HG03039 (cell line): ENCODE results near the gene PALM.

ENCODE experiments used
- ATAC-seq: cut with Tn5 transposase; IDR thresholded peaks from one replicate; pipeline ENCODE4 v1.9.1; 2021; ENCODE audit warnings: mild to moderate bottlenecking, moderate library complexity; ENCODE audit not compliant: unreplicated experiment

PALM gene

GRCh38 chr19:750640-751423 is 42.1 kb downstream of the PALM start, which contains the start of gene MISP:
Gene MISP (plus strand): TSS chr19:751112. CDS start chr19:756947, 5,835 bp downstream.
- no peak for ATAC-seq

- ATAC-seq: no peak
Measured at GRCh38 chr19:751501-752341, 43.0 kb downstream of the PALM start.

DNA sequence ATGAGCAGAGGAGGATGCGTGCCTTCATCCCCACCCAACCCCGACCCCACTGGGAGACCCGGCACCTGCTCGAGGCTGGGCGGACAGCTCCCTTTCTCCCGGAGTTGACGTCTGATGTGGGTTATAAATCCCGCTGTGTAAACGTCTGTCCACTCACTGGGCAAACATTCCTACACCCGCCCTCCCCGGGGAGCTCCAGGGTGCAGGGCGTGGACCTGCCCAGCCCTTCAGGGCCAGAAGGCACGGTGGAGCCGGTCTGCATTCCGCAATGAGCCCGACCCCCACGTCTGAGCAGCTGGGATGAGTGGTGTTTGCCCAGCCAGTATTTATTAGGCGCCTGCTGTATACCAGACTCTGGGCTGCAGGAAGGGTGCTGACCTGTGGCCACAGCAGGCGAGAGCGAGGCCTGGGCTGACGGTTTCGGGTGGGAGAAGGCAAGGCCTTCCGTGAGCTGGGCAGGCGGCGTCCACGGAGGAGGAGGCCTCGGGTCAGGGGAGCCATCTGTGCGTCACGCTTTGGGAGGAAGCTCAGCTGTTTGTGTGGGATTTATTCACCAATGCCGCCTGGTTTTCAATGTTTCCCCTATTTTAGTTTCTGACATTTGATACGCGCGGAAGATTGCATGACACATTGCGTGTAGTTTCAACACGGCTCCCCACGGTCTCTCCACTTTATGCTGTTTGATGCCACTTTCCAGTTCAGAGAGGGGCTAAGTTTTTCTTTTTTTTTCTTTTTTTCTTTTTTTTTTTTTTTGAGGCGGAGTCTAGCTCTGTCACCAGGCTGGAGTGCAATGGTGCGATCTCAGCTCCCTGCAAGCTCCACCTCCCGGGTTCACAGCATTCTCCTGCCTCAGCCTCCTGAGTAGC is 44.1 kb downstream of the PALM start:
- ATAC-seq: no peak

DNA sequence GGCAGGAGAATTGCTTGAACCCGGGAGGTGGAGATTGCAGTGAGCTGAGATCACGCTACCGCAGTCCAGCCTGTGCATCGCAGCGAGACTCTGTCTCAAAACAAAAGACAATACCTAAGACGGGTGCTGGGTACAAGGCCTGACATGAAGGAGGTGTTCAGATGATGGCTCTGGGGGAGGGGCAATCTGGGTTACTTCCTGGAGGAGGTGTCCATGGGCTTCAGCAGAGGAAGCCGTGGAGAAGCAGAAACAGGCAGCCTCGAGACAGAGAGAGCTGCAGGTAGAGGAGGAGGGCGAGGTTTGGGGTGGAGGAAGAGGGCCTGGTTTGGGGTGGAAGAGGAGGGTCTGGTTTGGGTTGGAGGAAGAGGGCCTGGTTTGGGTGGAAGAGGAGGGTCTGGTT is 45.8 kb downstream of the PALM start:
- no peak for ATAC-seq

GRCh38 chr19:755063-755462 is 46.3 kb downstream of the PALM start:
- ATAC-seq: no peak

DNA sequence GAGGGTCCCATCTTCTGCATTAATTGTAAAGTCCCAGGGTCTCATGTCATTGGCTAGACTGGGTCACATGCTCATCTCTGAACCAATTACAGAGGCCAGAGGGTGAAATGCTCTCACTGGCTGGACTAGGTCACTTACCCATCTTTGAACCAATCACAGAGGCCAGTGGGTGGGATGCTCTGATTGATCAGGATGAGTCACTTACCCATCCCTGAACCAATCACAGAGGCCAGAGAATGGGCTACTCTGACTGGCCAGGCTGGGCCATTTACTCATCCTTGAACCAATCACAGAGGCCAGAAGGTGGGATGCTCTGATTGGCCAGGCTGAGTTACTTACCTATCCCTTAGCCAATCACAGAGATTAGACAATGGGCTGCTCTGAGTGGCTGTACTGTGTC is 47.5 kb downstream of the PALM start:
- no peak for ATAC-seq

DNA sequence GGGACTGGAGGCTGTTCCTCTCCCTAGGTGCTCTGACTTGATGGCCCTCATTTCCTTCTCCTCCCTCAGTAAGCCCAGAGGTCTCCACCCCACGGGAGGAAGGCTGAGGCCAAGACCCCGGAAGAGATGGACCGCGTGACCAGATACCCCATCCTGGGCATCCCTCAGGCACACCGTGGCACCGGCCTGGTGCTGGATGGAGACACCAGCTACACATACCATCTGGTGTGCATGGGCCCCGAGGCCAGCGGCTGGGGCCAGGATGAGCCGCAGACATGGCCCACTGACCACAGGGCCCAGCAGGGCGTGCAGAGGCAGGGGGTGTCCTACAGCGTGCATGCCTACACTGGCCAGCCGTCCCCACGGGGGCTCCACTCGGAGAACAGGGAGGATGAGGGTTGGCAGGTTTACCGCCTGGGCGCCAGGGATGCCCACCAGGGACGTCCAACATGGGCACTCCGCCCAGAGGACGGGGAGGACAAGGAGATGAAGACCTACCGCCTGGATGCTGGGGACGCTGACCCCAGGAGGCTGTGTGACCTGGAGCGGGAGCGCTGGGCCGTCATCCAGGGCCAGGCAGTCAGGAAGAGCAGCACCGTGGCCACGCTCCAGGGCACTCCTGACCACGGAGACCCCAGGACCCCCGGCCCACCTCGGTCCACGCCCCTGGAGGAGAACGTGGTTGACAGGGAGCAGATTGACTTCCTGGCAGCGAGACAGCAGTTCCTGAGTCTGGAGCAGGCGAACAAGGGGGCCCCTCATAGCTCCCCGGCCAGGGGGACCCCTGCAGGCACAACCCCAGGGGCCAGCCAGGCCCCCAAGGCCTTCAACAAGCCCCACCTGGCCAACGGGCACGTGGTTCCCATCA is 48.3 kb downstream of the PALM start:
- ATAC-seq: no peak

DNA sequence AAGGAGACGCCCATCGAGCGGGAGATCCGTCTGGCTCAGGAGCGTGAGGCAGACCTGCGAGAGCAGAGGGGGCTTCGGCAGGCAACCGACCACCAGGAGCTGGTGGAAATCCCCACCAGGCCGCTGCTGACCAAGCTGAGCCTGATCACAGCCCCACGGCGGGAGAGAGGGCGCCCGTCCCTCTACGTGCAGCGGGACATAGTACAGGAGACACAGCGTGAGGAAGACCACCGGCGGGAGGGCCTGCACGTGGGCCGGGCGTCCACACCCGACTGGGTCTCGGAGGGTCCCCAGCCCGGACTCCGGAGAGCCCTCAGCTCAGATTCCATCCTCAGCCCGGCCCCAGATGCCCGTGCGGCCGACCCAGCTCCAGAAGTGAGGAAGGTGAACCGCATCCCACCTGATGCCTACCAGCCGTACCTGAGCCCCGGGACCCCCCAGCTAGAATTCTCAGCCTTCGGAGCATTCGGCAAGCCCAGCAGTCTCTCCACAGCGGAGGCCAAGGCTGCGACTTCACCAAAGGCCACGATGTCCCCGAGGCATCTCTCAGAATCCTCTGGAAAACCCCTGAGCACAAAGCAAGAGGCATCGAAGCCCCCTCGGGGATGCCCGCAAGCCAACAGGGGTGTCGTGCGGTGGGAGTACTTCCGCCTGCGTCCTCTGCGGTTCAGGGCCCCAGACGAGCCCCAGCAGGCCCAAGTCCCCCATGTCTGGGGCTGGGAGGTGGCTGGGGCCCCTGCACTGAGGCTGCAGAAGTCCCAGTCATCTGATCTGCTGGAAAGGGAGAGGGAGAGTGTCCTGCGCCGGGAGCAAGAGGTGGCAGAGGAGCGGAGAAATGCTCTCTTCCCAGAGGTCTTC is 49.3 kb downstream of the PALM start:
- ATAC-seq: no peak

- no peak for ATAC-seq
Measured at GRCh38 chr19:763181-763580, 54.4 kb downstream of the PALM start.

DNA sequence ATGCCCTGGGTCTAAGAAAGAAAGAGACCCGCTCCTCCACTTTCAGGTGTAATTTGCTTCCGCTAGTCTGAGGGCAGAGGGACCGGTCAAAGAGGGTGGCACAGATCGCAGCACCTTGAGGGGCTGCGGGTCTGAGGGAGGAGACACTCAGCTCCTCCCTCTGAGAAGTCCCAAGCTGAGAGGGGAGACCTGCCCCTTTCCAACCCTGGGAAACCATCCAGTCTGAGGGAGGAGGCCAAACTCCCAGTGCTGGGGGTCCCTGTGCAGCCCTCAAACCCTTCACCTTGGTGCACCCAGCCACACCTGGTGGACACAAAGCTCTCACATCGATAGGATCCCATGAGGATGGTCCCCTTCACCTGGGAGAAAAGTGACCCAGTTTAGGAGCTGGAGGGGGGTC is 55.1 kb downstream of the PALM start:
- no peak for ATAC-seq

GRCh38 chr19:764301-764700 is 55.6 kb downstream of the PALM start:
- no peak for ATAC-seq

- no peak for ATAC-seq
Measured at GRCh38 chr19:765179-765738, 56.5 kb downstream of the PALM start.

DNA sequence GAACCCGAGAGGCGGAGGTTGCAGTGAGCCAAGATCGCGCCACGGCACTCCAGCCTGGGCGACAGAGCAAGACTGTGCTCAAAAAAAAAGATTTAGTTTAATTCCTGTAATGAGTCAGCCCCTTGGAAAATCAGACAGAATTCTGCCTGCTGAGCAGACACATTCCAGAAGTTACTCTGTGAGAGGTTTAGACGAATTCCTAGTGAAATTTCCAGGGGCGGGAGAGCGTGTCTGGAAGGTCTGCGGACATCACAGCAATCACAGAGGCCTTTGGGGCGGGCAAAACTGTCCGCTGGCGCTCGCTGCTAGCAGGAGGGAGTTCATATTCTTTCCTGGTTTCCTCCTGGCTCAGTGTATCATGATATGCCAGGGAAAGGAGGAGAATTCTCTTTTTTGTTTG is 59.7 kb downstream of the PALM start:
- no peak for ATAC-seq

DNA sequence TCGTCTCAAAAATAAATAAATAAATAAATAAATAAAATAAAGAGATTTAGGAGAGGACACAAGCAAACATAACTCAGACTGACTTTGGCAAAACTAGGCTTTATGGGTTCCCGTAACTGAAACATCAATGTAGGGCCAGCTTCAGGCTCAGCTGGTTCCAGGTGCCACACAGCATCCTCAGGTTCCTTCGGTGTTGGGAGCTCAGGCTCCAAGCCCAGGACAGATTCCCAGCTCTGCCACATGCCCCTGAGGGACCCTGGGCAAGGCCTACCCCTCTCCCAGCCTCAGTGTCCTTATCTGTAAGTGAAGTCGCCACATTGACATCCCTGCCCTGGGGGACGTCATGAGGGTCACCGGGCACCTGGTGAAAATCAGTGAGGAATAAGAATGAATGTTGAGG is 60.9 kb downstream of the PALM start:
- ATAC-seq: no peak

GRCh38 chr19:771332-771785 is 62.6 kb downstream of the PALM start:
- ATAC-seq: no peak

DNA sequence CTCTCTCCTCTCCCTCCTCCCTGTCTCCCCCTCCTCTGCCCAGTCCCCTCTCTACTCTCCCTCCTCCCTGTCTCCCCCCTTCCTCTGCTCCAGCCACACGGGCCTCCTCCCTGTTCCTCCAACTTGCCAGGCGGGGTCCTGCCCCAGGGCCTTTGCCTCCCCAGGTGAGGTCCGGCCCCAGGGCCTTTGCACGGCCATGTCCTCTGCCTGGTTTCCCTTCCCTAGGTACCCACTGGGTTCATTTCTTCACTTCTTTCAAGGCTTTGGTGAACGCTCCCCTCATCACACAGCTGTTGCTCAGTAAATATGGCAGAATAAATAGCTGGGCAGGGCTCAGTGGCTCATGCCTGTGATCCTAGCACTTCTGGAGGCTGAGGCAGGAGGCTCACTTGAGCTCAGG is 63.3 kb downstream of the PALM start:
- ATAC-seq: no peak

GRCh38 chr19:772730-773436 is 64.1 kb downstream of the PALM start:
- no peak for ATAC-seq

DNA sequence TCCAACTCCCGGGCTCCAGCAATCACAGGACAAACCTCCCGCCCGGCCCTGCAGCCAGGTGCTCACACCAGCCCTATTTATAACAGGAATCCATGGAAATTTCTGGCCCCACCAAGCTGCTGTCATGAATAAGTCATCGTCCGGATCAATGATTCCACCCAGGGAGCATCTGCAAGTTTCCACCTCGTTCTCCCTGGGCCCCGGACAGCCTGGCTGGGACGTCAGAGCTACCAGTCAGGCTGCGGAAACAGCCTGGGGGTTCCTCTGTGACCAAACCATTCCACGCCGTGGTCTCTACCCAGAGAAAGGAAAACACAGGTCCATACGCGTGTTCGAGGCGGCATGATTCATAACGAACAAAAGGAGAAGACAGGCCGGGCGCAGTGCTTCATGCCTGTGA is 67.8 kb downstream of the PALM start:
- ATAC-seq: no peak
